Right lobe of liver (tissue), 6 donors: ENCODE measurements around the gene QPCTL. TPM values are rescaled to one million over a fixed set of nuclear protein-coding genes. Genes with fewer than 3 reads are reported as not detected.

Experiments used
- ATAC-seq, 4 donors: fragments of 200-7000 bp; cut with Tn5 transposase; one replicate each; pipeline ENCODE4 v1.9.1; 2020; ENCODE audit warnings: mild to moderate bottlenecking in 4 of 4, moderate library complexity in 4 of 4
- DNase-seq, 3 donors: peaks; one replicate each; pipeline ENCODE4 v3.0.0-alpha.2; 2020
- H3K27ac ChIP-seq, 3 donors: fragments of 200-600 bp; one replicate each; pipeline ENCODE4 v1.8.0; 2022
- H3K27me3 ChIP-seq, 2 donors: fragments of 200-600 bp; one replicate each; pipeline ENCODE4 v1.8.0; 2022
- H3K36me3 ChIP-seq, 4 donors: fragments of 200-600 bp; sonication (generic) in 1 of 4; one replicate each; pipeline versions ENCODE4 v1.5.1 to v1.8.0; 2017 to 2022; ENCODE audit warnings: control low read depth in 1 of 4
- H3K4me1 ChIP-seq, 4 donors: fragments of 200-600 bp; sonication (generic) in 1 of 4; one replicate each; pipeline versions ENCODE4 v1.5.1 to v1.8.0; 2017 to 2022; ENCODE audit warnings: control low read depth in 1 of 4
- H3K4me3 ChIP-seq, 3 donors: fragments of 200-600 bp; one replicate each; pipeline ENCODE4 v1.8.0; 2022
- H3K9me3 ChIP-seq, 4 donors: fragments of 200-600 bp; sonication (generic) in 1 of 4; one replicate each; pipeline versions ENCODE4 v1.5.1 to v1.8.0; 2017 to 2022; ENCODE audit warnings: control low read depth in 1 of 4
- CTCF ChIP-seq, 4 donors: fragments of 200-600 bp in 3 of 4; fragments of 450-650 bp in 1 of 4; IDR thresholded peaks; one replicate each; pipeline versions ENCODE4 v1.5.1 to v1.8.0; 2016 to 2022; ENCODE audit warnings: antibody characterized with exemption in 4 of 4, mild to moderate bottlenecking in 2 of 4
- POLR2A ChIP-seq: fragments of 450-650 bp; IDR thresholded peaks from one replicate; pipeline ENCODE4 v1.6.1; 2017; ENCODE audit warnings: antibody characterized with exemption, mild to moderate bottlenecking
- WGBS: methylation state at CpG from one replicate; pipeline ENCODE4 v1.1.6; 2018; ENCODE audit warnings: low coverage, low lambda C conversion rate; ENCODE audit not compliant: insufficient coverage; ENCODE audit errors: missing lambda C conversion rate; 5-methylcytosine and 5-hydroxymethylcytosine counted together
- intact Hi-C, 2 donors: fragments of 100-400 bp; cut with DNase I; formaldehyde crosslinking; loops; one replicate each; pipeline versions ENCODE4 v1.11.2 to v1.14.1; 2022
- total RNA-seq, 6 experiments: library from RNA; depleted of rRNA in 2 of 6; stranded (reverse); fragments of >200 nt in 2 of 6; fragmentation: NEBNext Ultra II Directional in 3 of 6; extraction: Animal tissue kit (Norgen Biotek cat#: 25700) in 3 of 6; gene quantifications; one replicate each; pipeline versions ENCODE4 v1.1.0 to v1.2.4, GENCODE V29; 2016 to 2023
- donor health status: DM: no; HTN: yes; CAD: no.
- donor health status: DM: no; HTN: no; CAD: no.
- donor health status: DM: no; HTN: no; CAD: no.
- donor health status: DM: no; HTN: yes; CAD: no.
- donor health status: DM: no; HTN: yes; CAD: no.

QPCTL gene
- total RNA-seq, 6 experiments from 2014 or later: 4.4 to 6.9 (median 5.9) TPM

GRCh38 chr19:45730368-45731288 lies 38.2 kb downstream of the QPCTL start, which contains the start of gene FBXO46:
Gene FBXO46, minus strand, starts transcription at chr19:45730896. Its CDS starts 17,401 bp downstream, at chr19:45713495.
- peaks cover 0 to 12% (median 5%) of the 10 kb centered on the region in 4 donors for H3K4me1 ChIP-seq
- intact Hi-C loops: no loop called here
- TF ChIP-seq CTCF (IDR thresholded peaks at IDR 0.05) (no peak), POLR2A (peak; percentile 69)
- 1% methylated on average over 47 of the region's 48 CpGs for WGBS
- H3K9me3 ChIP-seq: no peaks in the 10 kb centered on the region
- ATAC-seq: peak; percentile 96 to 98 (median 98)
- DNase-seq: peak; percentile 95 to 98 (median 98)
- H3K36me3 ChIP-seq: no peaks in the 10 kb centered on the region
- H3K27me3 ChIP-seq: no peaks in the 10 kb centered on the region
- peak within 1 kb of the TSS; percentile 4 to 60 (median 57) for H3K27ac ChIP-seq
- H3K4me3 ChIP-seq: peak within 1 kb of the TSS; percentile 53 to 77 (median 66)

- Histone ChIP-seq H3K36me3 (no peaks in the 10 kb centered on the region), H3K9me3 (no peaks in the 10 kb centered on the region), H3K4me1 (peaks cover 0 to 12% (median 5%) of the 10 kb centered on the region in 4 donors), H3K27ac (no peak within 1 kb of the TSS), H3K4me3 (no peak within 1 kb of the TSS), H3K27me3 (no peaks in the 10 kb centered on the region)
- intact Hi-C loops: no loop called here
- DNase-seq (no peak), ATAC-seq (no peak)
- 94% methylated on average over 22 of the region's 59 CpGs for WGBS
- TF ChIP-seq CTCF (IDR thresholded peaks at IDR 0.05) (no peak), POLR2A (no peak)
These were observed 40.8 kb downstream of the QPCTL start, which contains the start of gene MEIOSIN for GRCh38 chr19:45733160-45733810. Gene MEIOSIN, plus strand, starts transcription at chr19:45733439. Its CDS starts 1,938 bp downstream, at chr19:45735377.

- no peak overlapping the region for H3K4me3 ChIP-seq
- intact Hi-C loops: no loop called here
- no peaks in the 10 kb centered on the region for H3K36me3 ChIP-seq
- TF ChIP-seq CTCF (IDR thresholded peaks at IDR 0.05): no peak
- no peak for TF ChIP-seq POLR2A
- ATAC-seq (no peak), DNase-seq (no peak)
- no peaks in the 10 kb centered on the region for H3K4me1 ChIP-seq
- H3K9me3 ChIP-seq: no peaks in the 10 kb centered on the region
- H3K27ac ChIP-seq: no peak overlapping the region
- H3K27me3 ChIP-seq: no peaks in the 10 kb centered on the region
- WGBS: 71% methylated on average over 10 of the region's 10 CpGs
These were observed 47.3 kb downstream of the QPCTL start for GRCh38 chr19:45739498-45740439.

- Histone ChIP-seq H3K27me3 (no peaks in the 10 kb centered on the region), H3K4me1 (no peaks in the 10 kb centered on the region), H3K9me3 (no peaks in the 10 kb centered on the region), H3K4me3 (no peak overlapping the region), H3K36me3 (no peaks in the 10 kb centered on the region), H3K27ac (no peak overlapping the region)
- no peak for ATAC-seq
- no peak for TF ChIP-seq POLR2A
- TF ChIP-seq CTCF (IDR thresholded peaks at IDR 0.05): no peak
- WGBS: 53% methylated on average over 4 of the region's 4 CpGs
- no peak for DNase-seq
- intact Hi-C loops: no loop called here
These were observed 50.5 kb downstream of the QPCTL start for GRCh38 chr19:45742969-45743368.
